CD4-positive, alpha-beta T cell treated with Interleukin-12 subunit alpha and Interleukin-12 subunit beta, for 1 hour (primary cell): ENCODE results near the gene ARMH4.
"Not testable (repeated sequence)": the region's sequence is repeated elsewhere in the genome, so short reads cannot be mapped to it uniquely, and the experiment has no call there.

Experiments used
- DNase-seq: peaks from one replicate; pipeline ENCODE4 v3.0.0-alpha.2; 2020

The ARMH4 gene

DNA sequence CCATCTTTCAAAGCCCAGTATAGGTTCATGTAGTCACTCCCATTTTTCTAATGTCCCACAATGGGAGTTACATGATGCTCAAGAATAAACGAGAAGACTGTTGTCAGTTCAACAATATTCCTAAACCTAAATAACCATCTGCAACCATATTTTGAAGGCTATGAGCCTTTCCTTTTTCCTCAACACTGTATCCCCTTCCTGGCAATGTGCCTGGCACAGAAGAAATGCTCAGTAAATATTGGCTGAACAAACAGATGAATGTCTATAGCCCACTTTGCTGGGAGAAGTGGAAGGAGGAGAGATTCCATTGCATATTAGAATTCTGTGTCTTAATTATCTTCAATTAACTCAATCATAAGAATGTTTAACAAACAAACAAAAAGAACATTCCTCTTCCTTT lies 6.1 kb downstream of the ARMH4 start:
- no peak for DNase-seq

DNA sequence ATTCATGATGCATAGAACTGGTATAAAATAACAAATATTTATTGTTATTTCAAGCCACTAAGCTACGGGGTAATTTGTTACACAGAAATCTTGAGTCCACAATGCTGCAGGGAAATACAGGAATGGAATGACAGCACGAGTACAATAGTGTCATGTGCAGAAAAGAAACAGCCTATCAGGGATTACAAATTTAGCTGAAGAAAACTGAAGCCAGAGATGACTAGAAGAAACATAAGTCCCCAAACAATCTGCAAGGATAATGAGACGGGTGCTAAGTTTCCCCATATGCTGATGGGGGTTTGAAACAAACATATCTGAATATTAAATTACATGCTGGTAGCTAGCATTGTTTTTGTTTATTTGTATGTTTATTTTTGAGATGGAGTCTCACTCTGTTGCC lies 8.9 kb downstream of the ARMH4 start:
- no peak for DNase-seq

DNA sequence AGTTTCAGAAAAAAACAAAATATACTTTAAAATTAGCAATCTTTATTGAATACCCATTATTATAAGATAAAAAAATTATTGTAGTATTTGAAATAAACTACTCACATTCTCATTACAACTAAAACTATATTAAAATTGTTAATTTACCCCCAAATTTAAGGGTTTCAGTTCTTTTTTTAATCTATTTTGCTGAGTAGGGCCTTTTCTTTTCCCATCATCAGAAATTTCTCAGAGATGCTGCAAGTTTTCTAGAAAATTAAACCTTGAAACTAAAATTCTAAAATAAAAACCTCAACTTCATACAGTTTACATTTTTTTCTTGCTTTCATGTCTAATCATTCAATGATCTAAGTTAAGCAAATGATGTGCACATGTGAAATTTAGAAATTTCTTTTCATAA lies 10.1 kb downstream of the ARMH4 start:
- DNase-seq: no peak

DNA sequence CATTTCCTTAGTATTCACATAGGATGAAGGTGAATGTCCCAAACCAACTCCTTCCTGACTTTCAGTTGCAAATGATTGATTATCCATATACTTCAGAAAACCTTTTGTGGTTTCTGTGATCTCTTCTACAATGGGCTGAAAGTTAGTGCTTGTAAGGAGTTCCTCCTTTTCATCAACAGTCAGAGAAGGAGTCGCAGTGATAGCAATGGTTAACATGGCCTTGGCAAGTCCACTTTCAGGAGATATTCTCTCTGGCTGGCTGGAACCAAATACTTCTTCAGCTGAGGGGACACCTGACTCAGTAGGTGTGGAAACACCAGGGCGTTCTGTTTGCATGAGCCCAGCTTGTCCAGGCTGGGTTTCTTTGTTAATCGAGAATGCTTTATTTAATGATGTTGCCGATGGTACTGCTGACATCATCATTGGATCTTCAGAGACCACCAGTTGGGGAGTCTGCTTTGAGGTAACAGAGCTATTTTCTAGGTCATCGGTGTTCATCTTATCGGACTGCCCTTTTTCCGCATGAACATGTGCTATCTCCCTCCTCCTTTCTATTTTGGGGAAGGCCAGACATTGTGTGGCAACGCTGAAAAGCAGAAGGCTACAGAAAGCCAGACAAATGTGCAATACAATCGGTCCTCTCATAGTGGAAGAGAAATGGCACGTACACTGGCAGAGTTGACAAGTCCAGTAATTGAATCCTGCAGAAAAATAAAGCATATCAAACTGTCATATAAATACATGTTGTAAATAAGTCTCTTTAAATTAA lies 13.1 kb downstream of the ARMH4 start:
- DNase-seq: no peak

DNA sequence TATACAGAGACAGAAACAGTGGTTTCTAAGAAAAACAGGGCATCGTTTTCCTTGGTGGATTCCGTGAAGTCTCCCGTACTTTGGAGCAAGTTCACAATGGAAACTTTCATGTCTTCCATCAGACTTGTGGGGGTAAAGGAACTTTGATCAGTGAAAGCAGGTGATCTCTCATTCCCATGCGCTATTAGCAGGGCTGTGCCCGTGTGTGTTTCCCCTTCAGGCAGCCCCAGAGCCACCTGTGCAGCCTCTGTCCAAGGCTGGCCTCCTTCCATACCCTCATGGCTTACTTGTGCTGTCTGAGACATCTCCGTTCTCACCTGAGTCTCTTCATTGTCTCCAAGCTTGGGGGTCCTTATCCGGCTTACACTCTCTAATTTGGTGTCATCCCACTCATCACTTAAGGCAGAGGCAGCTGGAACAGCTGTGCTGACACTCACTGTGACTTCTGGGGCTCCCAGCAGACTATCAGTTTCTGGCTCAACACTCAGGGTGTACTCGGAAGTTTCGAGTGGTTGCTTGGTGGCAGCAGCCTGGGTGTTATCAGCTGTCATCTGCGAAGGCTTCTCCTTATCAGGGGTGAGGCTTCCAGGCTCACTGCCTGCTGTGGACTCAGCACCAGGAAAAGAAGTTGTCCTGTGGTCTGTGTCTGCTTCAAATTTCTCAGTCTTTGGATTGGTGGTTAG lies 13.8 kb downstream of the ARMH4 start:
- DNase-seq: no peak

DNA sequence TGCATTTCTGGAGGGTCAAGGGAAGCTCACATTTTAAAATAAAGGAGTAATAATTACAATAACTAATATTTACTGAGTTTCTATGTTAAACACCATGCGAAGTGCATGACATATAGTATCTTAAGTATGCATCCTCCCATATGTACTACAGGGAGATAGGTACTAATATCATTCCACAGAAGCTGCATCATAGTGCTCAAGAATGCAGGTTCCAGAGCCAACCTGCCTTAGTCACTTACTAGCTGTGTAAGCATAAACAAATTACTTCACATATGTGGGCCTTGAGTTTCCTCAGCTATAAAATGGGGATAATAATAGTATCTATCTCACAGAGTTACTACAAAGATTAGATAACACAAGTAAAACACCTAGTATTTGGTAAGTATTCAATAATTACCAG lies 18.3 kb downstream of the ARMH4 start:
- no peak for DNase-seq

DNA sequence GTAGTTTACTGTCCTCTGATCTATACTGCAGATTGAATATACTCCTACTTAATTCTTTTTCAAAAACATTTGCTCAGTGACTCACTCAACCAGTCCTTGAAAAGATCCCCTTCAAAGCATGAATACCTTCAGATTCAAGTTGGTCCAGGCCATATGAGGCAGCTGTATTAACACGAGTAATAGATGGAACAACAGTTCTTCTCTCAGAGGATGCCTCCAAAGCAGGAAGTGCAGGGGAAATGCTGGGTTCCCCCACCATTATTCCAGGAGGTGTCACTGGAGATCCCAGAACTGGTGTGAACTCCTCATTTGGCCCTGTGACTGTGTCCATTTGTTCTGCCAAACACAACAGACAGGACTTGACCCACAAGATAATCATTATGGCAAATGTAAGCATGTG lies 20.6 kb downstream of the ARMH4 start:
- DNase-seq: no peak

DNA sequence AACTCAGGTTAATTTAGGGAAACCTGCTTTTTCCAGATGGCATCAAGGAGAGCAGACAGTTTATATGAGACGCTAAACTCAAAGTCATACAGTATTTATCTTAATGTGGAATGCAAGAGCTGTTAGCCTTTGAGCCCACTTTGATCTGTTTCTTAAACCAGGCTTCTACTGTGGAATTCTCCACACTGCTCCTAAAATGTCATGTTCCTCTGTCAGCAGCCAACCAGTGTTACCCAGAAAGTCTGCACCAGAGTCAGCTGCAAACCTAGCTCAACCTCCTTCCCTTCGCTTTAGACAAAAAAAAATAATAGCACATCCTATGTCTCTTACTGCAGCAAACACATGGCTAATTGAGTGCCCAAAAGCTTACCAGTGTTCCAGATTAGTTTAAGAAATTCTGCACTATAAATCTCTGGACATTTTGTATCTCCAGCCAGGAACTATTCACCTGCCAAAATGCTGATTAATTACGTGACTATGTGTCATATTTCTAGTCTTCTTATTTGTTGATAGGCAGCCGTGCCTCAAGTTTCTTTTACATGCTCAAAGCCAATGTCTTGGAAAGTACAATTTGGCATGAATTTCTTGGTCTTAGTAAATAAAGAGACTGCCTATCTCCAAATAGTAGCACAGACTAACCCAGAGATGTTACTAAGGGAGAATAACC lies 21.8 kb downstream of the ARMH4 start:
- no peak for DNase-seq

DNA sequence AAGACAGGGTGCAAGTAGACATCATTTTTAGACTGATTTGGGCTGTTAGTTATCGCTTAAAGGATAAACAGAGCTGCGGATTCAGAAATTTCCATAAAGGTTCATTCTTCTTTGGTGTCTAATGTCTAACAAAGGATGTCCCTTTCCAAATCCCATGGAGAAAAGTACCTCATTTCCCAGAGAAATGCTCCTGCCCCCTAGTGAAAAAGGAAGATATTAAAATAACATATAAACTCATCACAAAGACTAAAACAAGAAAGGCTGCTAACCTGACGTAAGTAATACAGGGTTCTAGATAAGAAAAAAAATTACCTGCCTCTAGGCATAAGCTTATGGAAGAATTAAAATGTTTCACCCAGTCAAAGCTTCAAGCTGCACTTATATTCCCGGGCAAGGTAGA lies 22.8 kb downstream of the ARMH4 start:
- no peak for DNase-seq

DNA sequence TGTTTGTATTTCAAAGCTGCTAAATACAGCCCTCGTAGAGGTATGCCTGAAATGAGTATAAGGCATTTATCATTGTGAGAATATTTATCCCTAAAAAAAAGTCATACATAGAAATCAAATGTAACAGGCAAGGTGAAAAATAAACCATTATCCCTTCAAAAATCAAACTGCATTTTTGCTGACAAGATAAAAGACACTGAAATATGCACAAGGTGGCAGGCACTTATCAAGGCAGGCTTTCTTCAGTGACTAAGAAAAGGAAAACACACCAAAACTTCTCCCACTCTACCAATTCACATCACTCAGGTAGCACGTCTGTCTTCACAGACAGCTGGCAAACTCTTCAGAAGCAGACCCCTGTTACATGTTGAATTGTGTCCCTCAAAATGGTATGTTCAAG lies 23.6 kb downstream of the ARMH4 start:
- DNase-seq: no peak

DNA sequence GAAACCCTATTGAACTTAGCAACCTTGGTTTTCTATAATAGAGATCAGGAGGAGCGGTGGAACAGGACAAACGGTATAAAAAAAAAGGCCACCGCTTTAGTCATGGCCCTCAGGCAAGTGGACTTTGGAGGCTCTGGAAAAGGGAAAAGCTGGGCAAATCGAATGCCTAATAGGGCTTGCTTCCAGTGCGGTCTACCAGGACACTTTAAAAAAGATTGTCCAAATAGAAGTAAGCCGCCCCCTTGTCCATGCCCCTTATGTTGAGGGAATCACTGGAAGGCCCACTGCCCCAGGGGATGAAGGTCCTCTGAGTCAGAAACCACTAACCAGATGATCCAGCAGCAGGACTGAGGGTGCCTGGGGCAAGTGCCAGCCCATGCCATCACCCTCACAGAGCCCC lies 29.5 kb downstream of the ARMH4 start:
- not testable (repeated sequence) for DNase-seq

DNA sequence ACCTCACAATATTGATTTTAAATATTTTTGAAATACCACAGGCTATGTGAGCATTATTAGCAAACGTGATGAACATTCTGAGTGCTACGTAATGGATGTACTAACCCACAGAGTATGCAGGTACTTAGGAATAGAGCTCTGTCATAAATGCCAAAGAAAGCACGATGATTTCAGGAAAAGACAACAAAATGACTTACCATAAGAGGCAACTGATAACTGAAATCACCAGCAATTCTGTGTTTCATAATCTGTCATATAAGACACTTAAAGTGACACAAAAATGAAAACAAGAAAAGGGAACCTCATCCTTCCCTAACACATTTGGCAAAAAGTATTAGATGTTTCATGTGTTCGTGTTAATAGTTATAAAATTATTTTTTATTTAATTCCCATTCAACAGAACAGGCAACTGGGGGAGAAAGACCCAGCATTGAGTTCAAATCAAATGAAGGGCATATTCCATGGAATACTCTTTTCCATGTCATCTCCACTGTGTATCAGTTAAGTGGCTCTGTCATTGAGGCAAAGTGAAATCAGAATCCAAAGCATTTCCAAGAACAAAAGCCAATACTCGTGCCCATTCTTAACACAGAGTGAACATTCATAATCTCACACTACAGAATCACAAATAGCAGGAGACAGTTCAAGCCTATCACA lies 30.4 kb downstream of the ARMH4 start:
- DNase-seq: no peak

DNA sequence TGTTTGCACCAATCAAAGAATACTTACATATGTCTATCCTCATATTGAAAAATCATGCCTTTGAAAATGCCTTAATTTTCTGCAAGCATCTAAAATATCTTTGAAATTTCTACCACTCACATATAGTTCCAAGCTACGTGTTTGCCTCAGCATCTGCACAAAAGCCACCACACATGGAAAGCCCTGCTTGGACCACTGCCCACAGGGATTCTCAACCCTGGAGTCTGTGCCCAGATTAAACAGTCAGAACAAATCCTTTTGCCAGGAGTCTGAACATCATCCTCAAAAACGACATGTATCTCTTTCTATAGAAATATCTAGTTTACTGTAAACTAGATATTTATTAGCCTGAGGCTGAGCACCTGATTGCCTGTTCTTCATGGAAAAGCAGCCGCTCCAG lies 32.6 kb downstream of the ARMH4 start:
- DNase-seq: no peak

DNA sequence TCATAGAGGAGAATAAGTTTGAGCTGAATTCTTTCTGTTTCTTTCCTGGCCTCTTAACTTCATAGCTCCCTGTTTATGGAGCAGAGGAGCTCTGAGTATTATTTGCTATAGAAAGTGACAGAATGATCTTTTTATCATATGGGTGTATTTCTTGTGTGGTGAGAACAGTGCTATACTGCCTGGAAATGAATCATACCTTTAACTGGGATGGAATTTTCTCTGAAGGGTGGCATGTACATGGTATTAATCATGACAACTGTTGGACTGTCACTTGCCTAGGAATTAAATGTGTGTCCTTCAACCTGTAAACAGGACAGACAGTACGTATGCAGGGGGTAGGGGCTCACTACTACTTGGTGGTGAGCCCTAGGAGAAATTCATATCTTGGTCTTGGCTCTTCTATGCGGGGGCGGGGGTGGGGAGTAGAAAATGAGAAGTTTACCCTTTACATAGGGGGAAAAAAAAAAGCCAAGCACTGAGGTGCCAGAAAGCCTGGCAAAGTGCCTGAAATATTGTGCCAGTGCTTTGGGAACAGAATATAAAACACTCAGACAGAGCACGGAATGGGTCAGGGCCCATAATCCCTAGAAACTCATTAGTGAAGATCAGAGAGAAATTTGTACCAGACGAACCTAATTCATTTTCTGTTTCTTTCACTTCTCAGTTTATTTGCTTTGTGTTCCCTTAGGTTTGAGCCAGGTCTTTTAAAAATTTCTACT lies 33.8 kb downstream of the ARMH4 start:
- no peak for DNase-seq

DNA sequence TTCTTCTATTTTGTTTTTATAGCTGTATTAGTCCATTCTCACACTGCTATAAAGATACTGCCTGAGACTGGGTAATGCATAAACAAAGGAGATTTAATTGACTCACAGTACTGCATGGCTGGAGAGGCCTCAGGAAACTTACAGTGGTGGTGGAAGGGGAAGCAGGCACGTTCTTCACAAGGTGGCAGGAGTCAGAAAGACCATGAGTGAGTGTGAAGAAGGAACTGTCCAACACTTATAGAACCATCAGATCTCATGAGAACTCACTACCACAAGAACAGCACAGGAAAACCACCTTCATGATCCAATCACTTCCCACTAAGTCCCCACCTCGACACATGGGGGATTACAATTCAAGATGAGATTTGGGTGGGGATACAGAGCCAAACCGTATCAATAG lies 42.3 kb downstream of the ARMH4 start:
- no peak for DNase-seq

DNA sequence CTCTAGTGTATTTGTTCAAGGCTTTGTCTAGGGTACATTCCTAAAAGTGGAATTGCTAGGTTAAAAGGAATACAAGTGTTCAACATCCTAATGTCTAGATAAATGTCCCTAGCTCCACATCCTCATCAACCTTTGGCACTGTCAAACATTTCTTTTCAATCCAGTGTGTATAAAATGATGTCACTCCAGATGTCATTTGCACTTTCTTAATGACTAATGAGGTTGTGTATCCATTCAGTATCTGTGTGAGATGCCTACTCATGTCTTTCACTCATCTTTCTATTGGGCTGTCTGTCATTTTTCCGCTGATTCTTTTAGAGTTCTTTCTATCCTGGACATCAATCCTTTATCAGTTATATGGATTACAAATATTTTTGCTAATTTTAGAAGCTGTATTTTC lies 43.3 kb downstream of the ARMH4 start:
- DNase-seq: no peak

DNA sequence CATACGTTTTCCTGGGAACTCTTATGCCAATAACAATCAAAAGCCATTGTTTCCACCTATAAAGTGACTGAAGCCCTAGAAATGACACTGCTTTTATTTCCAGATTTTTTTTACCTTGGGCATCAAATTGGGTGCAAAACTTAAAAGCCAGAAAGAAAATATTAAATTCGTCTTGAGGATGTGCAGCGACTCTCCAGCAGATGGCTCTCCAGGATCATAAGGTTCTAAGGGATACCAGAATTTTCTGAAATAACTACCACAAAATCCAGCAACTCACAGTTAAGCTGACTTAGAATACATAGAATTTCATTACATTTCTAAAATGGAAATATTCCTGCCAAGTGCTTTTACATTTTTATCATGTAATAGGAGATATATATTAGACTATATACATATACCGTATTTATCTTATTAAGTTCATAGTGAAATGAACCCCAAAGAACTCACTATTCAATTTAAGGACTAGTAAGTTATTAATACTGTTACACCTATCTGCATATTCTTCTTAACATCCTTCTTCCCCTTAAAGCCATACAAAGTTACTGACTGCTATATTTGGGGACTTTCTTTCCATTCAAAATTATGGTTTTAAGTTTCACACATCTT lies 44.0 kb downstream of the ARMH4 start:
- peak; percentile 46 for DNase-seq

DNA sequence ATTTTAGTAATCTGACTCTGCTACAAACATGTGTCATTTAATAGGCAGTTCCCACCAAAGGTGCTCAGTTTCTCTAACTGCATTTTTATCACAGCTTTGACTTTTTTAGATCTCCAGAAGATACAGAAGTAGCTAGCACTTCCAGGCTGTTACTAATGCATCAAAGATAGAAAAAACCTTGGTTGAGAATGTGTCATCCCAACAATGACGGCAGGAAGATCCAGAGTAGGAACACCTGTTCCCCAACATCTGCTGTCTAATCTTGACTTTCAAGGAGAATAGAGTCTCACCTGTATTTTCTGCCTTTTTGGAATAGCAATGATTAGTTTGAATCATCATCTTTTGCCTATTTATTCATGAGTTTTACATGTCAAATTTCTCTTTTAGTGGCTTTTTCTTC lies 45.0 kb downstream of the ARMH4 start:
- DNase-seq: no peak

DNA sequence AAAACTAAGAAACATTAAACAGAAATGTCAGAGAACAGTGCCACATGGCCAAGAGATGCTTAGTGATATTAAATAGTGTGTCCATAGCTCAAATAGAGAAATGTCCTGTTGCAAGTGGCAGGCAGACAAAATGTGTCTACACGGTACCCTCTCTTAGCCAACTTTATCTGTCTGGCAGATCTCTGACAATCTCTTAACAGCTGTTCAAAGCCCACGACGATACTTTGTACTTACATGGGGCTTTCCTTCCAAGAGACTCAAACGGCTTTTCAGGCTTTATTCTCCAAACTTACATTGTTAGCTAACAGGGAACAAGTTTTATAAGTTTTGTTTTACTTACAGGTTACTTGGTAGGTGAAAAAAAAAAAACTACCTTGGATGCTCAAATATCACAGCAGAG lies 45.6 kb downstream of the ARMH4 start:
- no peak for DNase-seq

DNA sequence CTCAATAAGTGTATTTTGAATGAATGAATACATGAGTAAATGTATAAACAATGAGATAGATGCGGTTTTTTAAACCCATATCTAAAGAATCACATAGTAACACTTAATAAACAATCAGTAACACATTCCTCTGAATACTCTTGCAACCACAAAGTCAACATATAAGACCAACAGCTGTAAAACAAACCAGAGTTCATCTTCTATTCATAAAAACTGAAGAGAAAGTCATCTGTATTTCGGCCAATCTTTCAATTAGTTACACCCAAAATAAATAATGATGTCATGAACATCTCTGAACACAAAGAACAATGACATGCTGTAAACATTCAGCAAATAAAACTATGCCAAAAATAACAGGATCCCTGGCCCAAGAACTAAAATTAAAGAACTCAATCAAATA lies 47.2 kb downstream of the ARMH4 start:
- no peak for DNase-seq

DNA sequence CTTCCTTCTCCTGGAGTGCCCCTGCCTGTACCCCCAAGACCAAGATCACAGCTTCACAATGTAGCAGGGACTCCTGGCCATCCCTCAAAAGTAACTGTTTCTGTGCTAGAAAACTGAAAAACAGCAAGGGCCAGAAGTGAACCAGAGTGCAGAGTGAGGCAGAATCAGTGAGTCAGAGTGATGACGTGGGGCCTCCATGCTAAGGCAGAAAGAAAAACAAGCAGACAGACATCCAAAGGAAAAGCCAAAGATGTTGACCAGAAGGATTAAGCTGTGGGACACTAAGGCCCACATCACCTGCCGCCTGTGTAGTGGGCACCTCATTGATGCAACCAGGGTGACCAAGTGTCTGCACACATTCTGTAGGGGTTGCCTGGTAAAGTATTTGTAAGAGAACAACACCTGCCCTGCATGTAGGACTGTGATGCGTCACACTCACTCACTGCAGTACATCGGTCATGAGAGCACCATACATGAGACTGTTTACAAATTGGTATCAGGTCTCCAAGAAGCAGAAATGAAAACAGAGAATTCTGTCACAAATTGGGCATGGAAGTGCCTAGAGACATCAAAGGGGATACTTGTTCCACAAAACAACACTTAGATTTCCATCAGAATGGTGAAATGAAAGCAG lies 51.2 kb downstream of the ARMH4 start:
- no peak for DNase-seq

DNA sequence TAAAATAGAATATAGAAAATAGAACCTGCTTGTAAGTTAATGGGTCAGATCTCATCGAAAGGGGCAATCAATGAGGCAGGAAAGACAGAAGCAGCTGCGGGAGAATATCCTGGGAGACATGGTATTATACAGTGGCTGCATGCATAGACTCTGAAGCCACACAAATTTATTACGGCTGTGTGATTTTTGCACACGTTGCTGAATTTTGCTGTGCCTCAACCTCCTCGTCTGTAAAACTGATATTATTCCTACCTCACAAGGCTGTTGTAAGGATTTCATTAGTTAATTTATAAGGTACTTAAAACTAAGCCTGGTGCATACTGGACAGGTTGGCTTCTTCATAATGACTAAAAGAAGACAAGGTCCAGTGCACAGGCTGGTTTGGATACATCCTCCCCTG lies 52.3 kb downstream of the ARMH4 start:
- DNase-seq: no peak
